NCI-H2196 treated with DMSO at 0.1 percent for 48 hours (cell line): ENCODE measurements around the gene FAM236A.
"Not testable (repeated sequence)": the region's sequence is repeated elsewhere in the genome, so short reads cannot be mapped to it uniquely, and the experiment has no call there.

Source experiments
- DNase-seq: peaks from one replicate; lab custom pipeline; 2025; ENCODE audit not compliant: unreplicated experiment; lab: John Stamatoyannopoulos, UW

FAM236A gene

DNA sequence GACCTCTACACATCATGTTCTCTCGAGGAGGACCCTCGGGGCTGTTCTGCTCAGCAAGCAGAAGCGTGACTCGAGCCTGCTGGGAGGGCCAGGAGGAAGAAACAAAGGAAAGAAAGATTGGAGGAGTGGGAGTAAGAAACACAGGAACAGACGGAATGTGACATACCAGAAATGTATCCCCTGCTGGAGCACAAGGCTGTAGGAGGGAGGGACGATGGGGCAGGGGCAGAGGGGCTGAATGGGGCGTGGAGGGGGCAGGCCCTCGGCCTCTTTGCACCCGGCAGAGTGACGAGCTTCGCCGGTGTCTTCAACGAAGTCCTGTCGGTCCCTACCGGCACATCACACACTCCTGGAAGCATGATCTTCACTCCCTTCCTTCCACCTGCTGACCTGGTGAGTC is at the start of gene FAM236A:
FAM236A (plus strand) TSS at position 301 of the 400 bp plus-strand sequence; CDS start at position 358, 57 bp downstream.
- DNase-seq: not testable (repeated sequence)

- not testable (repeated sequence) for DNase-seq
Measured at GRCh38 chrX:72889740-72890139, 48.3 kb upstream of the FAM236A start.

GRCh38 chrX:72912315-72912714 is 25.7 kb upstream of the FAM236A start, which contains the start of gene FAM236C:
Gene FAM236C (plus strand): TSS chrX:72912615. CDS start chrX:72912715, 100 bp downstream.
- DNase-seq: not testable (repeated sequence)

DNA sequence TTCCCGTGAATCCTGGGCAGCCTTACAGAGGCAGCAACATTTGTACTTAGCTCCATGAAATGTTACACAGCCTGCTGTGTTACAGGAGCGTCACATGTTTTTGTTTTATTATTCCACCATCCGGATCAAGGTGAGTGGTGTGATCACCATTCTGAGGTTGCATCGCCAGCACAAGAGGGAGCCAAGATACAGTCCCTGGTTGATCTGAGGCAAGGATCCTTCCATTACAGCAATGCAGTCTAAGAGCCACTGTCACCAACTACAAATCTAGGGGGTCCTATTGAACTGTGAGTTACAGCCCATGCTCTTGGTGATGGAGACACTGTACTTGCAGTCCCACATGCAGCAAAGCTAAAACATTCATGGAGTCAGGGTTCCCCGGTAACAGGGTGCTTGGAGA is 21.9 kb upstream of the FAM236A start:
- DNase-seq: not testable (repeated sequence)

DNA sequence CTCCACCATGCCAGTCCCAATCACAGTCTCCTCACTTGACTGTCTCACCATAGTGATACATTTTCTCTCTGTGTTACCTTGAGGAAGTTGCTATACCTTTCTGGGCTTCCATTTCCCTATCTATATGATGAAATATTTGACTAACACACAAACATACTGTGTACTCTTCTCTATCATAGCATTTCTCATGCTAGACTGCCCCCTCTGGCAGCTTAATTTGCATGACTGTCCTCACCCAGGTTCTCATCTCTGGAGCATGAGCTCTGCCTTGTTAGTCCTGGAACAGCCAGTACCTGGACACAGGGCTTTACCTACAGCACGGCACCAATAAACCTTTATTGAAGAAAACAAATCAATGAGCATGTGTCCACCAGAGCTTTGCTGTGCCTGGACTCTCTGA is 5.7 kb upstream of the FAM236A start:
- not testable (repeated sequence) for DNase-seq

DNA sequence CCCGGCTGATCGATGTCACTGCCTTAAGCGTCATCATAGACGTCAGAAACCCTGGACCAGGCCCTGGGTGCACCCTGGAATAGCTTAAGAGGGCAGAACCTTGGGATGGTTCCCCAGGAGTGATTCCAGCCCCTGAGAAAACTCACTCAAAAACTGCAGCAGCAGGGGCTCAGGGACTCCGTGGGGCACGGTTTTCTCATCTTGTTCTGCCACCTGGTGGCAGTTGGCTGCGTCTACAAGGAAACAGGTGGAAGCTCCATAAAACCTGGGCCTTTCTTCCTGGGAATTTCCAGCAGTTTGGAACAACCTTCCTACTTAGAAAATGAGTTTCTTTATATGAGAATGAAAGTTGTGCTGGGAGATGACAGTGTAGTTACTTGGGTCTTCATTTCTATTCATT is 1.6 kb upstream of the FAM236A start:
- DNase-seq: not testable (repeated sequence)

DNA sequence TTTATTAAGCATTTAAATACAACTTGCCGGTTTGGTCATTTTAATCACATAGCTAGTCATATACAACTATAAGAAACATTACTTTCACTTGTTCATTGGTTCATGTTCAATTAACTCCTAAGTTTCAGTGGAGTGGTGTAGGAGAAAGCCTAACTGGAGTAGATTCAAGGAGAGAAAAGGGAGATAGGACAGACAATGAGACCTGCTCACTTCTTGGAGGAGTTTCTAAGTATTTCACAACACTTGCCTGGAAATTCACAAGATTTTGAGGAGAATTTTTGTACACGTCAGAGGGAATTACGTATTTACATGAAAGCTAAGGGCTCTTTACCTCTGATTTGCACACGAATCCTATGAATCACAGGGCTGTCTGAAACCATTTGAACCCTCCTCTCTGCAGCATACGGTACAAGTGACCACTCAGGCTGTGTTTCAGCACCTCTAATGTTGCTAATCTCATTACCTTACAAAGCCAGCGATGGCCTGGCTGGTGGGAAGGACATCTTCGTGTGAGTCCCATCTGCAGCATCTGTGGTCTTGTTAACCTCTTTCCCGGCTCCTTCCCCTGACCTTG is 1.0 kb upstream of the FAM236A start:
- DNase-seq: not testable (repeated sequence)

DNA sequence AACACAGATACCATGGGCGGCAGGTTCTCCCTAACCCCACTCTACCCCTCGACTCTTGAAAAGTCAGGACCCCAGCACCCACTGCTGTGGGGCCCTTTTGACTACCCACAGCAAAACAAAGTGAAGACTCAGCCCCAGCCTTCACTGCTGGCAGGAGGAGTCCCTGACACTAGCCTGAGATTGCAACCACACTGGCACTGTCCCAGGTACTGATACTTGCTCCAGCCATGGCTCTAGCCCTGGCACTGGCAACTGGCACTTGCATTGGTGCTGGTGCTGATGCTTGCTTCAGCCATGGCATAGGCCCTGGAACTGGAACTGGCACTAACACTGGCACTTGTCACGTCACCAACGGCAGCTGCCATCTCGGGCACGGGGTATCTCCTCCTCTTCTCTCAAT is 4.3 kb downstream of the FAM236A start:
- DNase-seq: not testable (repeated sequence)

GRCh38 chrX:72943035-72943818 is 5.2 kb downstream of the FAM236A start:
- not testable (repeated sequence) for DNase-seq

- DNase-seq: not testable (repeated sequence)
Measured at GRCh38 chrX:72943819-72944169, 5.8 kb downstream of the FAM236A start, which contains the start of gene DMRTC1. Gene DMRTC1 (minus strand): TSS chrX:72943837. CDS start chrX:72875694, 68,143 bp downstream.

DNA sequence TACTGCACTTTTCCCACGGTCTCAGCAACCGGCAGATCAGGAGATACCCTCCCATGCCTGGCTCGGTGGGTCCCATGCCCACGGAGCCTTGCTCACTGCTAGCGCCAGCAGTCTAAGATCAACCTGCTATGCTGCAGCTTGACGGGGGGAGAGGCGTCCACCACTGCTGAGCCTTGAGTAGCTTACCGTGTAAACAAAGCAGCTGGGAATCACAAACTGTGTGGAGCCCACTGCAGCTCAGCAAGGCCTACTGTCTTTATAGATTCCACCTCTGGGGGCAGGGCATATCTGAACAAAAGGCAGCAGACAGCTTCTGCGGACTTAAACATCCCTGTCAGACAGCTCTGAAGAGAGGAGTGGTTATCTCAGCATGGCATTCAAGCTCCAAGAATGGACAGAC is 22.0 kb downstream of the FAM236A start:
- DNase-seq: not testable (repeated sequence)

- not testable (repeated sequence) for DNase-seq
Measured at GRCh38 chrX:72971859-72972258, 33.9 kb downstream of the FAM236A start.

- not testable (repeated sequence) for DNase-seq
Measured at GRCh38 chrX:72974885-72975284, 36.9 kb downstream of the FAM236A start.

DNA sequence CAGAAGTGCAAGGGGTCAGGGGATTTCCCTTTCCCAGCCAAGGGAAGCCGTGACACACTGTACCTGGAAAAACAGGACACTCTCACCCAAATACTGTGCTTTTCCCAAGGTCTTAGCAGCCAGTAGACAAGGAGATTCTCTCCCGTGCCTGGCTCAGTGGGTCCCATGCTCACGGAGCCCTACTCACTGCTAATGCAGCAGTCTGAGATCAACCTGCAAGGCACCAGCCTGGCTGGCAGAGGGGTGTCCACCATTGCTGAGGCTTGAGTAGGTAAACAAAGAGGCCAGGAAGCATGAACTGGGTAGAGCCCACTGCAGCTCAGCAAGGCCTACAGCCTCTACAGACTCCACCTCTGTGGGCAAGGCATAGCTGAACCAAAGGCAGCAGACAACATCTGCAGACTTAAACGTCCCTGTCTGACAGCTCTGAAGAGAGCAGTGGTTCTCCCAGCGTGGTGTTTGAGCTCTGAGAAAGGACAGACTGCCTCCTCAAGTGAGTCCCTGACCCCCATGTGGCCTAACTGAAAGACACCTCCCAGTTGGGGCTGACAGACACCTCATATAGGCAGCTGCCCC is 43.0 kb downstream of the FAM236A start:
- not testable (repeated sequence) for DNase-seq
